ENCODE results near the gene ATP9A.

DNA sequence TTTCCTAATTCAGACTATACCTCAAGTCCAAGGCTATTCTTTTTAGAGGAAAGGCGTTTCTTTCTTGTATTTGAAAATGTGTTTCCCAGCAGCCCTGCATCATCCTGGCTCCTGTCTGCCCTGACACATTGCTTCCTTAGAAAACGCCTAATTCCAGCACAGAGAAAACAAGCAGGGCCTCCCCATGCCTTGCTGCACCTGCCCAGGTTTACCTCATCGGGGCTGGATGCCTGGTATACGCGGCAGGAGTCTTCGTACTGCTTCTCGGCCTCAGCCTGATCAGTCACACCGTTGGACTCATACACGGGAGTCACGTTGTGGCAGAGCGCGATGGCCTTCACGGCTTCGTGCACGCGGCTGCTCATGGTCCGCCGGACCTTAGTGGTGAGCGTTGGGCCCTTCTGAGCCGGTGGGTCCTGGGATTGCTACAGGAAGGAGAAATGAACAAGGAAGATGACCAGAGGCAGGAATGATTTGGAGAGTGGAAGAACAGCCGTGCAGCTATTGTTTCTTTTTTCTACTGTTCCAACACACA is 111.4 kb downstream of the ATP9A start:
- TF ChIP-seq EZH2 (IDR thresholded peaks at IDR 0.05; ENCODE audit: borderline replicate concordance, low read length), result no peak
- TF ChIP-seq, protein P1, sequence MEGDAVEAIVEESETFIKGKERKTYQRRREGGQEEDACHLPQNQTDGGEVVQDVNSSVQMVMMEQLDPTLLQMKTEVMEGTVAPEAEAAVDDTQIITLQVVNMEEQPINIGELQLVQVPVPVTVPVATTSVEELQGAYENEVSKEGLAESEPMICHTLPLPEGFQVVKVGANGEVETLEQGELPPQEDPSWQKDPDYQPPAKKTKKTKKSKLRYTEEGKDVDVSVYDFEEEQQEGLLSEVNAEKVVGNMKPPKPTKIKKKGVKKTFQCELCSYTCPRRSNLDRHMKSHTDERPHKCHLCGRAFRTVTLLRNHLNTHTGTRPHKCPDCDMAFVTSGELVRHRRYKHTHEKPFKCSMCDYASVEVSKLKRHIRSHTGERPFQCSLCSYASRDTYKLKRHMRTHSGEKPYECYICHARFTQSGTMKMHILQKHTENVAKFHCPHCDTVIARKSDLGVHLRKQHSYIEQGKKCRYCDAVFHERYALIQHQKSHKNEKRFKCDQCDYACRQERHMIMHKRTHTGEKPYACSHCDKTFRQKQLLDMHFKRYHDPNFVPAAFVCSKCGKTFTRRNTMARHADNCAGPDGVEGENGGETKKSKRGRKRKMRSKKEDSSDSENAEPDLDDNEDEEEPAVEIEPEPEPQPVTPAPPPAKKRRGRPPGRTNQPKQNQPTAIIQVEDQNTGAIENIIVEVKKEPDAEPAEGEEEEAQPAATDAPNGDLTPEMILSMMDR (IDR thresholded peaks at IDR 0.05; ENCODE audit: low read length), result no peak
